GM18951 (cell line): Measurements from ENCODE around the gene GCNT2.
"Not testable (repeated sequence)": the region's sequence is repeated elsewhere in the genome, so short reads cannot be mapped to it uniquely, and the experiment has no call there.

Source experiments
- POLR2A ChIP-seq: IDR thresholded peaks from 4 replicates; pipeline ENCODE4 v1.6.1; 2011; ENCODE audit warnings: mild to moderate bottlenecking; ENCODE audit not compliant: insufficient read length, insufficient read depth; ENCODE audit errors: extremely low read depth
- in situ Hi-C: fragments of 300-500 bp; cut with MboI; formaldehyde crosslinking; loops from one replicate; pipeline ENCODE4 v1.12.0; 2022; ENCODE audit warnings: low sequenced_read_pairs, mixed read lengths, inconsistent platforms; ENCODE audit not compliant: unreplicated experiment

The GCNT2 gene

GRCh38 chr6:10627800-10628199, 106.6 kb downstream of the GCNT2 start:
- TF ChIP-seq POLR2A, result no peak
- in situ Hi-C loops, result no loop called here

GRCh38 chr6:10630178-10630577, 109.0 kb downstream of the GCNT2 start:
- in situ Hi-C loops, result no loop called here
- TF ChIP-seq POLR2A, result no peak

GRCh38 chr6:10633216-10633615, 112.1 kb downstream of the GCNT2 start:
- no peak for TF ChIP-seq POLR2A
- in situ Hi-C loops, result no loop called here

- no peak for TF ChIP-seq POLR2A
- in situ Hi-C loops, result no loop called here
Measured at GRCh38 chr6:10640412-10640811, 119.3 kb downstream of the GCNT2 start.

- in situ Hi-C loops, result no loop called here
- TF ChIP-seq POLR2A, result no peak
Measured at GRCh38 chr6:10641528-10641927, 120.4 kb downstream of the GCNT2 start.

- in situ Hi-C loops, result no loop called here
- no peak for TF ChIP-seq POLR2A
Measured at GRCh38 chr6:10643201-10643651, 122.1 kb downstream of the GCNT2 start.

GRCh38 chr6:10644225-10644624, 123.1 kb downstream of the GCNT2 start:
- TF ChIP-seq POLR2A, result no peak

GRCh38 chr6:10655508-10656055, 134.4 kb downstream of the GCNT2 start:
- TF ChIP-seq POLR2A, result no peak
- in situ Hi-C loops, result no loop called here

More at GRCh38 chr6:10644225-10644624, 123.1 kb downstream of the GCNT2 start:
- in situ Hi-C loops, result no loop called here

GRCh38 chr6:10658910-10659698, 138.0 kb downstream of the GCNT2 start:
- in situ Hi-C loops, result no loop called here
- no peak for TF ChIP-seq POLR2A

GRCh38 chr6:10659699-10660348, 138.7 kb downstream of the GCNT2 start:
- TF ChIP-seq POLR2A, result no peak

GRCh38 chr6:10660431-10661191, 139.5 kb downstream of the GCNT2 start:
- in situ Hi-C loops, result not testable (repeated sequence)

More at GRCh38 chr6:10659699-10660348, 138.7 kb downstream of the GCNT2 start:
- in situ Hi-C loops, result no loop called here

- TF ChIP-seq POLR2A, result no peak
- in situ Hi-C loops, result no loop called here
Measured at GRCh38 chr6:10662207-10662606, 141.1 kb downstream of the GCNT2 start.

GRCh38 chr6:10662742-10663141, 141.6 kb downstream of the GCNT2 start:
- in situ Hi-C loops, result no loop called here
- no peak for TF ChIP-seq POLR2A

- in situ Hi-C loops, result not testable (repeated sequence)
Measured at GRCh38 chr6:10665595-10665994, 144.4 kb downstream of the GCNT2 start.
